ENCODE results near the gene ADCK2. TPM values are rescaled to one million over a fixed set of nuclear protein-coding genes. Genes with fewer than 3 reads are reported as not detected.

Gene ADCK2
- polyA plus RNA-seq, 3 donors = 8.7 to 28.7 (median 18.3) TPM

GRCh38 chr7:140680886-140681285, 8.1 kb downstream of the ADCK2 start:
- Mint-ChIP-seq H3K4me1 (peaks cover 12% of the 10 kb centered on the region), H3K36me3 (peaks cover 66 to 87% of the 10 kb centered on the region in 2 donors), H3K27ac (peak overlapping the region in 2 of 7 donors; percentile 23 to 52), H3K4me3 (no peak overlapping the region), H3K27me3 (ENCODE audit: low read depth in 3 of 3) (no peaks in the 10 kb centered on the region), H3K9me3 (peaks cover 0 to 2% (median 0%) of the 10 kb centered on the region in 7 donors)
- Histone ChIP-seq H3K4me1 (ENCODE audit: control insufficient read depth in 1 of 2, insufficient read depth in 2 of 2, low read length in 2 of 2) (peaks cover 10% of the 10 kb centered on the region in 2 donors), H4K20me1 (ENCODE audit: insufficient read depth, low read length) (no peaks in the 10 kb centered on the region), H3K27ac (ENCODE audit: low read depth in 1 of 2, low read length in 2 of 2) (no peak overlapping the region), H3K36me3 (replicated peaks in 1 of 2; ENCODE audit: control insufficient read depth in 1 of 2, insufficient read depth in 2 of 2, low read length in 2 of 2) (peaks cover 49 to 83% of the 10 kb centered on the region in 2 donors), H3K27me3 (ENCODE audit: control insufficient read depth in 2 of 2, insufficient read depth in 2 of 2, low read length in 2 of 2) (no peaks in the 10 kb centered on the region), H3K9me3 (replicated peaks in 1 of 2; ENCODE audit: control insufficient read depth in 1 of 2, insufficient read depth in 1 of 2, low read length in 2 of 2) (no peaks in the 10 kb centered on the region), H3K79me2 (ENCODE audit: insufficient read depth, low read length) (no peaks in the 10 kb centered on the region), H3K4me3 (replicated peaks in 1 of 3; ENCODE audit: low read depth in 2 of 3, low read length in 3 of 3) (no peak overlapping the region), H2AFZ (ENCODE audit: insufficient read depth, low read depth, low read length, poor library complexity, severe bottlenecking) (no peak overlapping the region), H3K4me2 (replicated peaks; ENCODE audit: extremely low read depth, low read length, poor library complexity, severe bottlenecking) (no peak overlapping the region), H3K9ac (ENCODE audit: insufficient read depth, low read length, poor library complexity, severe bottlenecking) (no peak overlapping the region)
- TF ChIP-seq, protein P1, sequence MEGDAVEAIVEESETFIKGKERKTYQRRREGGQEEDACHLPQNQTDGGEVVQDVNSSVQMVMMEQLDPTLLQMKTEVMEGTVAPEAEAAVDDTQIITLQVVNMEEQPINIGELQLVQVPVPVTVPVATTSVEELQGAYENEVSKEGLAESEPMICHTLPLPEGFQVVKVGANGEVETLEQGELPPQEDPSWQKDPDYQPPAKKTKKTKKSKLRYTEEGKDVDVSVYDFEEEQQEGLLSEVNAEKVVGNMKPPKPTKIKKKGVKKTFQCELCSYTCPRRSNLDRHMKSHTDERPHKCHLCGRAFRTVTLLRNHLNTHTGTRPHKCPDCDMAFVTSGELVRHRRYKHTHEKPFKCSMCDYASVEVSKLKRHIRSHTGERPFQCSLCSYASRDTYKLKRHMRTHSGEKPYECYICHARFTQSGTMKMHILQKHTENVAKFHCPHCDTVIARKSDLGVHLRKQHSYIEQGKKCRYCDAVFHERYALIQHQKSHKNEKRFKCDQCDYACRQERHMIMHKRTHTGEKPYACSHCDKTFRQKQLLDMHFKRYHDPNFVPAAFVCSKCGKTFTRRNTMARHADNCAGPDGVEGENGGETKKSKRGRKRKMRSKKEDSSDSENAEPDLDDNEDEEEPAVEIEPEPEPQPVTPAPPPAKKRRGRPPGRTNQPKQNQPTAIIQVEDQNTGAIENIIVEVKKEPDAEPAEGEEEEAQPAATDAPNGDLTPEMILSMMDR (IDR thresholded peaks at IDR 0.05) = no peak
- intact Hi-C loops (cut with micrococcal nuclease) = no loop called here
- WGBS (ENCODE audit: insufficient coverage) = 99% methylated on average over 6 of the region's 7 CpGs
- no peak for DNase-seq

DNA sequence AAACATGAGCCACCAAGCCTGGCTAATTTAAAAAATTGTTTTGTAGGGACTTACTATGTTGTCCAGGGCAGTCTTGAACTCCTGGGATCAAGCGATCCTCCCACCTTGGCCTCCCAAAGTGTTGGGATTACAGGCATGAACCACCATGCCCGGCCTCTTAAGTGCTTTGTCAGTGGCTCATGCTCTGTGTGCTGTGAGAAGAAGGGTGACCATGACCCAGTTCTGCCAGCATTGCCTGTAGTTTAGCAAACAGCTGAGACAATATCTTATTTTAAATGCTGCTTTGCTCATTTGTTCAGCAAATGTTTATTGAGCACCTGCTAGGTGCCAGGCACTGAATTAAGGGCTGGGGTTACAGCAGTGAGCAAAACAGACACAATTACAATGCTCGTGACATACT, 9.0 kb downstream of the ADCK2 start:
- no peak overlapping the region for H3K4me3 Mint-ChIP-seq
- Histone ChIP-seq H4K20me1 (ENCODE audit: insufficient read depth, low read length) (no peaks in the 10 kb centered on the region), H3K36me3 (replicated peaks in 1 of 2; ENCODE audit: control insufficient read depth in 1 of 2, insufficient read depth in 2 of 2, low read length in 2 of 2) (peaks cover 53 to 85% of the 10 kb centered on the region in 2 donors), H3K4me1 (ENCODE audit: control insufficient read depth in 1 of 2, insufficient read depth in 2 of 2, low read length in 2 of 2) (peaks cover 1% of the 10 kb centered on the region in 2 donors), H3K9me3 (replicated peaks in 1 of 2; ENCODE audit: control insufficient read depth in 1 of 2, insufficient read depth in 1 of 2, low read length in 2 of 2) (no peaks in the 10 kb centered on the region), H3K79me2 (ENCODE audit: insufficient read depth, low read length) (no peaks in the 10 kb centered on the region), H3K27me3 (ENCODE audit: control insufficient read depth in 2 of 2, insufficient read depth in 2 of 2, low read length in 2 of 2) (no peaks in the 10 kb centered on the region), H2AFZ (ENCODE audit: insufficient read depth, low read depth, low read length, poor library complexity, severe bottlenecking) (no peak overlapping the region), H3K9ac (ENCODE audit: insufficient read depth, low read length, poor library complexity, severe bottlenecking) (no peak overlapping the region), H3K4me3 (replicated peaks in 1 of 3; ENCODE audit: low read depth in 2 of 3, low read length in 3 of 3) (no peak overlapping the region), H3K4me2 (replicated peaks; ENCODE audit: extremely low read depth, low read length, poor library complexity, severe bottlenecking) (no peak overlapping the region), H3K27ac (ENCODE audit: low read depth in 1 of 2, low read length in 2 of 2) (no peak overlapping the region)
- H3K4me1 Mint-ChIP-seq = peaks cover 3% of the 10 kb centered on the region
- peaks cover 68 to 93% of the 10 kb centered on the region in 2 donors for H3K36me3 Mint-ChIP-seq
- intact Hi-C loops (cut with micrococcal nuclease) = no loop called here
- 93% methylated on average over 2 of the region's 3 CpGs for WGBS (ENCODE audit: insufficient coverage)
- TF ChIP-seq, protein P1 (IDR thresholded peaks at IDR 0.05) = no peak
- H3K9me3 Mint-ChIP-seq = peaks cover 0 to 2% (median 0%) of the 10 kb centered on the region in 7 donors
- no peak for DNase-seq
- H3K27me3 Mint-ChIP-seq (ENCODE audit: low read depth in 3 of 3) = no peaks in the 10 kb centered on the region
- no peak overlapping the region for H3K27ac Mint-ChIP-seq
